GM12878 (cell line): ENCODE data around the gene VSIG10. TPM values are rescaled to one million over a fixed set of nuclear protein-coding genes. Genes with fewer than 3 reads are reported as not detected.

Source experiments
- ATAC-seq: fragments of 200-7000 bp; cut with Tn5 transposase; 3 replicates; pipeline ENCODE4 v1.9.1; 2020; ENCODE audit warnings: mild to moderate bottlenecking, moderate library complexity
- BruUV-seq: library from RNA; stranded (reverse); fragments of 400-500 nt; replicated peaks from 2 replicates; lab custom pipeline; 2021; lab: Mats Ljungman, UMichigan
- CTCF ChIA-PET: fragments of 300-600 bp; sonication (Branson Sonifier 250); formaldehyde crosslinking; extraction: SDS; loops from one replicate; lab custom pipeline; 2021; ENCODE audit warnings: inconsistent platforms; lab: Yijun Ruan, JAX
- POLR2A ChIA-PET: fragments of 350-600 bp; formaldehyde crosslinking; extraction: SDS; loops from one replicate; lab custom pipeline; 2021; ENCODE audit warnings: inconsistent platforms; lab: Charles Lee
- RAD21 ChIA-PET: fragments of 300-600 bp; sonication (Branson Sonifier 250); formaldehyde crosslinking; loops from one replicate; lab custom pipeline; 2023; ENCODE audit warnings: antibody characterized with exemption; ENCODE audit not compliant: unreplicated experiment; lab: Charles Lee
- SMC1A ChIA-PET: fragments of 300-600 bp; sonication (Branson Sonifier 250); formaldehyde crosslinking; loops from one replicate; lab custom pipeline; 2023; ENCODE audit not compliant: unreplicated experiment, uncharacterized antibody; lab: Charles Lee
- DNase-seq: peaks from one replicate; pipeline ENCODE4 v3.0.0-alpha.2; 2011; ENCODE audit warnings: low read depth, low spot score
- FAIRE-seq: peaks from 3 replicates; lab custom pipeline; 2011; peaks lifted over from hg19 to GRCh38; lab: Jason Lieb, UNC
- H2AFZ ChIP-seq: 2 replicates; pipeline ENCODE4 v1.6.0; 2011; ENCODE audit warnings: low read depth, low read length, control low read depth; ENCODE audit not compliant: control insufficient read depth
- H3K27ac ChIP-seq: 2 replicates; pipeline ENCODE4 v1.5.1; 2011; ENCODE audit warnings: control low read depth; ENCODE audit not compliant: control insufficient read depth, insufficient read depth
- H3K27me3 ChIP-seq, 2 experiments: replicated peaks in 1 of 2; 2 replicates each; pipeline versions ENCODE4 v1.6.0 to v1.6.1; 2011; ENCODE audit warnings: low read length in 1 of 2; ENCODE audit not compliant: control insufficient read depth in 2 of 2, insufficient read depth in 2 of 2
- H3K36me3 ChIP-seq, 2 experiments: 2 replicates each; pipeline ENCODE4 v1.5.1; 2011; ENCODE audit warnings: low read length in 1 of 2; ENCODE audit not compliant: control insufficient read depth in 2 of 2, insufficient read depth in 2 of 2
- H3K4me1 ChIP-seq: 2 replicates; pipeline ENCODE4 v1.6.1; 2011; ENCODE audit warnings: mild to moderate bottlenecking, low read length, moderate library complexity, mixed read lengths; ENCODE audit not compliant: control insufficient read depth, insufficient read depth
- H3K4me2 ChIP-seq: 2 replicates; pipeline ENCODE4 v1.6.0; 2011; ENCODE audit warnings: control low read depth; ENCODE audit not compliant: control insufficient read depth, insufficient read depth
- H3K4me3 ChIP-seq: fragments of 200-600 bp; sonication (generic); 2 replicates; pipeline ENCODE4 v1.5.1; 2016
- H3K79me2 ChIP-seq: 2 replicates; pipeline ENCODE4 v1.6.0; 2011; ENCODE audit warnings: low read length; ENCODE audit not compliant: control insufficient read depth, insufficient read depth
- H3K9ac ChIP-seq: 2 replicates; pipeline ENCODE4 v1.8.0; 2011; ENCODE audit warnings: low read length, control low read depth, mixed read lengths; ENCODE audit not compliant: control insufficient read depth, insufficient read depth
- H3K9me3 ChIP-seq: replicated peaks from 3 replicates; pipeline ENCODE4 v1.5.1; 2011; ENCODE audit warnings: mild to moderate bottlenecking, low read length; ENCODE audit not compliant: control insufficient read depth, insufficient read depth
- H4K20me1 ChIP-seq: 2 replicates; pipeline ENCODE4 v1.6.0; 2011; ENCODE audit not compliant: control insufficient read depth, insufficient read depth
- CBX5 ChIP-seq: sonication (generic); IDR thresholded peaks from 2 replicates; pipeline ENCODE4 v1.6.1; 2016; ENCODE audit warnings: low read depth, moderate library complexity, mild to moderate bottlenecking, inconsistent platforms
- CREM ChIP-seq: IDR thresholded peaks from 2 replicates; pipeline ENCODE4 v1.6.1; 2014; ENCODE audit warnings: antibody characterized with exemption, low read depth
- NFYA ChIP-seq: IDR thresholded peaks from 2 replicates; pipeline ENCODE4 v1.6.1; 2011; ENCODE audit warnings: low read depth, mild to moderate bottlenecking, low read length, improper control_type of control experiment, borderline replicate concordance
- POU2F2 ChIP-seq: IDR thresholded peaks from 3 replicates; pipeline ENCODE4 v1.6.1; 2011; ENCODE audit warnings: low read depth, mild to moderate bottlenecking, low read length, borderline replicate concordance
- SKIL ChIP-seq: fragments of 450-650 bp; IDR thresholded peaks from 2 replicates; pipeline ENCODE4 v1.6.1; 2017; ENCODE audit warnings: mild to moderate bottlenecking, low read depth, inconsistent platforms; ENCODE audit not compliant: poor library complexity, severe bottlenecking
- SMC3 ChIP-seq: IDR thresholded peaks from 2 replicates; pipeline ENCODE4 v1.6.1; 2011; ENCODE audit warnings: low read length, improper control_type of control experiment, borderline replicate concordance
- TCF7 ChIP-seq: IDR thresholded peaks from 2 replicates; pipeline ENCODE4 v1.6.1; 2014; ENCODE audit warnings: antibody characterized with exemption, borderline replicate concordance
- YBX1 ChIP-seq: fragments of 450-650 bp; IDR thresholded peaks from 2 replicates; pipeline ENCODE4 v1.6.1; 2016; ENCODE audit warnings: antibody characterized with exemption
- ZNF622 ChIP-seq: fragments of 450-650 bp; IDR thresholded peaks from 2 replicates; pipeline ENCODE4 v1.6.1; 2017; ENCODE audit warnings: mild to moderate bottlenecking, inconsistent platforms
- WGBS: methylation state at CpG from one replicate; pipeline ENCODE4 v1.1.6; 2016; ENCODE audit warnings: low lambda C conversion rate; ENCODE audit not compliant: insufficient replicate concordance, insufficient coverage; ENCODE audit errors: missing lambda C conversion rate; 5-methylcytosine and 5-hydroxymethylcytosine counted together
- in situ Hi-C: fragments of 300-500 bp; cut with MboI; formaldehyde crosslinking; loops from 9 replicates; pipeline ENCODE4 v1.14.3; 2018; ENCODE audit warnings: mixed read lengths
- intact Hi-C: fragments of 100-400 bp; cut with micrococcal nuclease; formaldehyde crosslinking; loops from one replicate; pipeline ENCODE4 v1.14.2; 2022; ENCODE audit not compliant: unreplicated experiment
- polyA plus RNA-seq, 11 experiments: library from polyadenylated mRNA; depleted of rRNA in 4 of 11; unstranded in 6 of 11; stranded (reverse) in 5 of 11; fragments of >200 nt; fragmentation: Nextera tagmentation in 4 of 11; fragmentation: Illumina TruSeq in 1 of 11; extraction: Ambion mirVana in 4 of 11; extraction: Trizol in 1 of 11; gene quantifications; 1 replicate in 1 of 11; 2 replicates in 10 of 11; pipeline versions ENCODE4 v1.2.1 to v1.2.3, GENCODE V29; 2011 to 2016; ENCODE audit warnings: inconsistent platforms in 2 of 11, missing spikeins in 2 of 11, low read depth in 1 of 11
- total RNA-seq, 4 experiments: library from RNA; depleted of rRNA in 3 of 4; stranded (reverse); fragments of >200 nt in 3 of 4; fragmentation: Illumina TruSeq in 1 of 4; extraction: Trizol in 1 of 4; gene quantifications; 2 replicates each; pipeline versions ENCODE4 v1.2.1 to v1.2.3, GENCODE V29; 2013 to 2021

The VSIG10 gene
- total and polyA plus RNA-seq, 10 of the 15 experiments (the other 5 are each of a cell fraction or from before 2014, with no cell fraction given): 3.4 to 10.2 (median 5.8) TPM

- no peak for TF ChIP-seq SKIL
- TF ChIP-seq YBX1: no peak
- TF ChIP-seq POU2F2: no peak
- no peak for TF ChIP-seq SMC3
- TF ChIP-seq NFYA: no peak
These were observed 20.6 kb upstream of the VSIG10 start (continued) for GRCh38 chr12:118124333-118124874.

- H3K4me2 ChIP-seq: no peak overlapping the region
- POLR2A ChIA-PET: interaction anchor here (1.9 kb wide), 1 partner anchor 254 kb away, joined by 19 read pairs; the partner anchor contains the start of gene SUDS3
- in situ Hi-C loops: loop anchor here (25.0 kb wide), 2 partner anchors 915 to 1415 kb away; no protein-coding TSS in a partner anchor
- intact Hi-C loops: no loop called here
- H4K20me1 ChIP-seq: no peaks in the 10 kb centered on the region
- WGBS: 94% methylated on average over 6 of the region's 6 CpGs
- H3K9me3 ChIP-seq: no peaks in the 10 kb centered on the region
- no peak for TF ChIP-seq ZNF622
- TF ChIP-seq CBX5: no peak
- no peak for TF ChIP-seq CREM
- TF ChIP-seq TCF7: no peak
- no peaks in the 10 kb centered on the region; a peak in 1 of 4 replicates for H3K36me3 ChIP-seq
- H3K79me2 ChIP-seq: no peaks in the 10 kb centered on the region
- SMC1A ChIA-PET: interaction anchor here (1.6 to 4.8 kb wide), 6 partner anchors 30 to 254 kb away, joined by 4 to 105 read pairs (median 11); partner anchors contain the start of gene SUDS3
- FAIRE-seq (no peak), ATAC-seq (no peak), DNase-seq (no peak)
- H3K9ac ChIP-seq: no peak overlapping the region
- H3K27ac ChIP-seq: no peak overlapping the region
- H2AFZ ChIP-seq: no peak overlapping the region
- BruUV-seq: no TSS peak
- H3K4me3 ChIP-seq: no peak overlapping the region
- RAD21 ChIA-PET: interaction anchor here (4.9 kb wide), 1 partner anchor 254 kb away, joined by 126 read pairs; the partner anchor contains the start of gene SUDS3
- CTCF ChIA-PET: interaction anchor here (0.7 to 5.1 kb wide), 7 partner anchors 13 to 255 kb away, joined by 3 to 171 read pairs (median 5); partner anchors contain the start of genes PEBP1 and SUDS3
- no peaks in the 10 kb centered on the region for H3K27me3 ChIP-seq
- no peaks in the 10 kb centered on the region; the same call in 1 of the 2 replicates for H3K4me1 ChIP-seq
These were observed 18.5 kb upstream of the VSIG10 start for GRCh38 chr12:118122264-118122663.
